ENCODE data around the gene ERAP2.

The ERAP2 gene

GRCh38 chr5:96940586-96940985 is 64.3 kb downstream of the ERAP2 start:
- TF ChIP-seq, protein P1, sequence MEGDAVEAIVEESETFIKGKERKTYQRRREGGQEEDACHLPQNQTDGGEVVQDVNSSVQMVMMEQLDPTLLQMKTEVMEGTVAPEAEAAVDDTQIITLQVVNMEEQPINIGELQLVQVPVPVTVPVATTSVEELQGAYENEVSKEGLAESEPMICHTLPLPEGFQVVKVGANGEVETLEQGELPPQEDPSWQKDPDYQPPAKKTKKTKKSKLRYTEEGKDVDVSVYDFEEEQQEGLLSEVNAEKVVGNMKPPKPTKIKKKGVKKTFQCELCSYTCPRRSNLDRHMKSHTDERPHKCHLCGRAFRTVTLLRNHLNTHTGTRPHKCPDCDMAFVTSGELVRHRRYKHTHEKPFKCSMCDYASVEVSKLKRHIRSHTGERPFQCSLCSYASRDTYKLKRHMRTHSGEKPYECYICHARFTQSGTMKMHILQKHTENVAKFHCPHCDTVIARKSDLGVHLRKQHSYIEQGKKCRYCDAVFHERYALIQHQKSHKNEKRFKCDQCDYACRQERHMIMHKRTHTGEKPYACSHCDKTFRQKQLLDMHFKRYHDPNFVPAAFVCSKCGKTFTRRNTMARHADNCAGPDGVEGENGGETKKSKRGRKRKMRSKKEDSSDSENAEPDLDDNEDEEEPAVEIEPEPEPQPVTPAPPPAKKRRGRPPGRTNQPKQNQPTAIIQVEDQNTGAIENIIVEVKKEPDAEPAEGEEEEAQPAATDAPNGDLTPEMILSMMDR (IDR thresholded peaks at IDR 0.05; ENCODE audit: low read depth, low read length), result no peak
- DNase-seq, result no peak
- Histone ChIP-seq H3K4me3 (ENCODE audit: low read depth, low read length) (no peak overlapping the region), H3K36me3 (no peaks in the 10 kb centered on the region), H3K27me3 (no peaks in the 10 kb centered on the region), H3K4me1 (peaks cover 3% of the 10 kb centered on the region; the same call in 1 of the 2 replicates), H3K9me3 (no peaks in the 10 kb centered on the region; the same call in 1 of the 2 replicates)

DNA sequence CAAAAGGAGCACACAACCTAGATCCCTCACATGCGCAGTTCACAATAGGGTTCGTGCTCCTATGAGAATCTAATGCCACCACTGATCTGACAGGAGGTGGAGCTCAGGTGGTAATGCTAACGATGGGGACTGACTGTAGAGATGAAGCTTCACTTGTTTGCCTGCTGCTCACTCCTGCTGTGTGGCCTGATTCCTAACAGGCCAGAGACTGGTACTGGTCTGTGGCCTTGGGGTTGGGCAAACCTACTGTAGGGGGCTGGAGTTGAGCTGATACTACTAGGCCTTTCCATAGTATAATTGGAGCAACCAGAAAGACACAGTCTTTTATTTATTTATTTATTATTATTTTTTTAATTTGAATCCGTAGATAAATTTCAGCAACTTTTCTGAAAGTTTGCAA is 64.8 kb downstream of the ERAP2 start:
- TF ChIP-seq, protein P1 (IDR thresholded peaks at IDR 0.05; ENCODE audit: low read depth, low read length), result no peak
- Histone ChIP-seq H3K27me3 (no peaks in the 10 kb centered on the region), H3K36me3 (no peaks in the 10 kb centered on the region), H3K9me3 (no peaks in the 10 kb centered on the region; the same call in 1 of the 2 replicates), H3K4me3 (ENCODE audit: low read depth, low read length) (no peak overlapping the region), H3K4me1 (peaks cover 3% of the 10 kb centered on the region; the same call in 1 of the 2 replicates)
- no peak for DNase-seq

DNA sequence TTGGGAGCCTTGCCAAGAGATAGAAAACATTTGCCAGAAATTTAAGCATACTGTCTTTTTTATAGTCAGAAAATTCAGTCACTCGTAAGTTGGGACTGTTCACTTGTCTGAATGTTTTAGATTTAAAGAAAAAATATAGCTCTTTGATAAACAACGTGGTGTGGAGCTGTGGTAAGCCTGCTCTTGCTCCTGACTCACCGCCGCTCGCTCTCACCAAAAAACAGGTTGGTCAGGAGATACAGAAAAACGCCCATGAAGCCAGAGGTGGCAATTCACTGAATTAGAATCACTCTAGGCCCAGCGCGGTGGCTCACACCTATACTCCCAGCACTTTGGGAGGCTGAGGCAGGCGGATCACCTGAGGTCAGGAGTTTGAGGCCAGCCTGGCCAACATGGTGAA is 65.8 kb downstream of the ERAP2 start:
- H3K4me1 ChIP-seq, result peaks cover 3% of the 10 kb centered on the region; the same call in 1 of the 2 replicates
- H3K36me3 ChIP-seq, result no peaks in the 10 kb centered on the region
- no peaks in the 10 kb centered on the region for H3K27me3 ChIP-seq
- no peak overlapping the region for H3K4me3 ChIP-seq (ENCODE audit: low read depth, low read length)
- no peak for DNase-seq
- H3K9me3 ChIP-seq, result no peaks in the 10 kb centered on the region; the same call in 1 of the 2 replicates
- TF ChIP-seq, protein P1 (IDR thresholded peaks at IDR 0.05; ENCODE audit: low read depth, low read length), result no peak

DNA sequence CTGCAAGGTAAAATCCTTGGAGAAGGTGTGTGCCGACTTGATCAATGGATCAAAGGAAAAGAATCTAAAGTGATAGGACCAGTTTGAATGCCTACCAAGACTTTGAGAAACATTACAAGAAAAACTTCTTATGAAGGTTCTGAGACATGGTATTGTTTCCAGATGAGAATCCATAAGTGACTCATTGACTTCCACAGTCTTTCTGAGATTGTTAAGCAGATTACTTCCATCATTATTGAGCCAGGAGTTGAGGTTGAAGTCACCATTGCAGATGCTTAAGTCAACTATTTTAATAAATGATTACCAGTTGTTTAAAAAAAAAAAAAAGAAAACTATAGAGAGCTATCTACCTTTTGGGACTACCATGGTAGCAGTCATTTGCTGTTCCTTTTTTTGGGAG is 66.6 kb downstream of the ERAP2 start:
- H3K27me3 ChIP-seq, result no peaks in the 10 kb centered on the region
- TF ChIP-seq, protein P1 (IDR thresholded peaks at IDR 0.05; ENCODE audit: low read depth, low read length), result no peak
- DNase-seq, result no peak
- H3K36me3 ChIP-seq, result no peaks in the 10 kb centered on the region
- H3K4me3 ChIP-seq (ENCODE audit: low read depth, low read length), result no peak overlapping the region
- no peaks in the 10 kb centered on the region for H3K4me1 ChIP-seq
- no peaks in the 10 kb centered on the region; the same call in 1 of the 2 replicates for H3K9me3 ChIP-seq

DNA sequence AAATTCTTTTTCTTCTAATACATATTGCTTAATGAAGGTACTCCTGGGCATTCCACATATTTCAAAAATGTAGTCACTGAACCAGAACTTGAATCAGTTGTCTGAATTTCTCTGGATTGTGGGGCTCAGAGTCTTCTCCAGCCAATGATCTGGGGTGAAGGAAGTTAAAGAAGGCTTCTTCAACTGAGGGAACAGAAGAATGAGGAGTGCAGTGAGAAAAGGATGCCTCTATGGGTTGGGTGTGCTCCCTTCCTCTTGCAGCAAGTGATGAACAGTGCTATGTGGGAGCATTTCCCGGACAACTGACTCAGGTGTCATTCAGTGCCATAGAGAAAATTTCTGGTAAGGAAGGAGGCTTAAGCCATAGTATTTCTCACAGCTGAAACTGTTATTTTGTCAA is 67.5 kb downstream of the ERAP2 start:
- no peak for DNase-seq
- TF ChIP-seq, protein P1 (IDR thresholded peaks at IDR 0.05; ENCODE audit: low read depth, low read length), result no peak
- Histone ChIP-seq H3K36me3 (no peaks in the 10 kb centered on the region), H3K9me3 (no peaks in the 10 kb centered on the region; the same call in 1 of the 2 replicates), H3K4me1 (no peaks in the 10 kb centered on the region), H3K27me3 (no peaks in the 10 kb centered on the region), H3K4me3 (ENCODE audit: low read depth, low read length) (no peak overlapping the region)

- H3K4me3 ChIP-seq (ENCODE audit: low read depth, low read length), result no peak overlapping the region
- H3K9me3 ChIP-seq, result no peaks in the 10 kb centered on the region; the same call in 1 of the 2 replicates
- TF ChIP-seq, protein P1 (IDR thresholded peaks at IDR 0.05; ENCODE audit: low read depth, low read length), result no peak
- DNase-seq, result no peak
- no peaks in the 10 kb centered on the region for H3K4me1 ChIP-seq
- H3K36me3 ChIP-seq, result peaks cover 4% of the 10 kb centered on the region; the same call in 1 of the 2 replicates
- H3K27me3 ChIP-seq, result no peaks in the 10 kb centered on the region
These were observed 69.0 kb downstream of the ERAP2 start for GRCh38 chr5:96945144-96945897.
